Activated T-cell treated with anti-CD3 and anti-CD28 coated beads for 24 hours (primary cell): ENCODE measurements around the gene TP73.

Source experiments
- DNase-seq: peaks from one replicate; pipeline ENCODE4 v3.0.0-alpha.2; 2020; ENCODE audit warnings: low read depth

The TP73 gene

GRCh38 chr1:3689138-3689750 lies 36.9 kb downstream of the TP73 start:
- no peak for DNase-seq

GRCh38 chr1:3690282-3691065 lies 38.2 kb downstream of the TP73 start:
- no peak for DNase-seq

DNA sequence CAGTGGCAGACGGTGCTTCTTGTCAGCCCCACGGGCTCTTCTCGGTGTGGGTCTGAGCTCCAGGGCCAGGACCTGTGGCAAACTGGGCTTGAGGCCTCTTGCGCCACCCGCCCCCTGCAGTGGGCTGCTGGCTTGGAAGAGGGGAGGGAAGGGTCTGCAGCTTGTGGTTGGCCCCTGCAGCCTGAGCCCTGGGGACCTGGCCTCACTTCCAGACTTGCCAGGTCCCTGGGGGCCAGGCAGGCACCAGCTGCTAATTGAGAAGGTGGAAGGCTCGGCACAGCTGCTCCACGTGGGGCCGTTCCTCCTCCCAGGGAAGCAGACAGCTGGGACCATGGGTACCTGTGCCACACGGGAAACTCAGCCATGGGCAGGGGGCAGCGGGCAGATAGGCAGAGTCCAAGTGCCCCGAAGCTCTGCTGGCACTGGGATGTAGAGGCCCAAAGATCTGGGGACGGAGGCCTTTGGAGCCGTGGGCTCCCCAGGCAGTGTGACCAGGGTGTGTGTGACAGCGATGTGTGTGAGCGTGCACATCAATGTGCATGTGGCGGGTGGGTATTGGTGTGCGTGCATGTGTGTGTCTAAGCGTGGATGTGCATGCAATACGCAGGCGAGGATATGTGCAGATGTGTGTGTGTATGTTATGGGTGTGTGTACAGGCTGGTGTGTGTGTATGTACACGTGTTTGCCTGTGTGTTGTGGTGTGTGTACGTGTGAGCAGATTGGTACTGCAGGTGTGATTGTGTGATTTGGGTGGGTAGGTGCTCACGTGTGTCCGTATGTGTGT lies 39.3 kb downstream of the TP73 start:
- DNase-seq = no peak

GRCh38 chr1:3692598-3692997 lies 40.3 kb downstream of the TP73 start:
- no peak for DNase-seq

DNA sequence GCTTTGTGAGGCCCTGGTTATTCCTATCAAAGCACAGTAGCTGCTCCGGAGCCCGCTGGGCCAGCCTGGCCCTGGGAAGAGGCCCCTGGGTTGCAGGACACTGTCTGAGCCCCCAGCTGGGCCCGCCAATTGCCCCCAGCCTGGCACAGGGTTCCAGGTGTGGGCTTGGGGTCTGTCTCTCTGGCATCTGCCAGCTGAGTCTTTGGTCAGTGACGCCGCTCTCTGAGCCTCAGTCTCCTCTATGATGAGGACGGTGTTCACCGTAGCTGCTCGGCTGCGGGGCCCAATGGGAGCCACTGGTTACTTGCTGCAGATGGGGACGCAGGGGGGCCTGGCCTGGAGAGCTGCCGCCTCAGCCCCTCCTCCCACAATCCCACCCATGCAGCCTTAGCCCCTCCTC lies 41.0 kb downstream of the TP73 start:
- DNase-seq = no peak

DNA sequence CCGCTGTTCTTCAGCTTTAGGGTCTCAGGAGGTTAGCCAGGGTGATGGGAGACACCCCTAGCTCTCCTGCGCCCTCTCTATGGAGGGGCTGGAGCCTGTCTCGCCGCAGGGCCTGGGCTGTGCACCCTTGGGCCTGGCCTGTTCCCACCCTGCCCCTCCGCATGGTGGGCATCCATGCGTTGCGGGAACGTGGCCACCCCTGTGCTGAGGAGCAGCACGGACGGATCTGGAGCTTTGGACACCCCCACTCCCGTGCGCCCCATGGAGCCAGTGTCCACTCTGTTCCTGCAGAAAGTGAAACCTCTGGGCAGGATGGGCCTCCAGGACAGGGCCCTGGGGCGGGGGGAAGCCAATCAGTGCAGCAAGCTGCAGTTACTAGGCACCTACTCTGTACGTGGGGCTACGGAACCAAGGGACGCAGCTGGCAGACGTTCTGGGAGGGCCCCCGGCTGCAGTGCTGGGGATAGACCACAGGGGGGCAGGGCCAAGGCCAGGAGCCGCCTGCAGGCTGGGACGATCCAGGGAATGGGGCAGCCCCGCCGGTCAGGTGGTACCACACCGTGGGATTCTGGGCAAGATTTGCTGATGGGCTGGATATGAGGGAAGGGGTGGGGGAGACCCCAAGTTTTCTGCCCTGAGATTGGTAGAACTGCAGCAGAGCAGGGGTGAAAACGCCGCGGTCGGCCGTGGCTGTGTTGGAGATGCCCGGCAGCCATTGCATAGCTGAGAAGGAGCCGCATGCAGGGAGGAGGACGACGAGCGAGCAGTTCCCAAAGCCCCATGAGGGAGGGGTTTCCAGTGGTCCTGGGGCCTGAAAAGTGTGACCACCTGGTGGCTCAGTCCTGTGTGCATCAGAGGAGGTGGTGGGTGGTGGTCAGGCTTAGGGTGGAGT lies 43.3 kb downstream of the TP73 start:
- peak; percentile 12 for DNase-seq

DNA sequence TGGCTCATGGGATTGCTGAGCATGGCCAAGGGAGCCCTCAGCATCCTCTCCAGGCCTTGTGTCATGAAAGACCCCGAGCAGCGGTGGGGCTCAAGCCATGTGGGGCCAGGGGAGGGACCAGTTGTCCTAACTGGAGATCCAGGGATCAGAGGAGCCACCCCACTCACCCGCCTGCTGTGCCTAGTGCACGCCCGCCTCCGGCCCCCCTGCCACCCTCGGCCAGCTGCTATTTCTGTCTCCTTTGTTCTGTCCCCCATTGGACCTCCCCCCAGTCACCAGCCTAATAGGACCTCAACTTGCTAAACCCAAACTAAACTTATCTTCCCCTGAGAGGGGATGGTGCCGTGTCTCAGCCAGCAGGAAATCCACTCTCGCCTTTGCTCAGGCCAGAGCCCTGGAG lies 44.4 kb downstream of the TP73 start:
- DNase-seq = no peak

DNA sequence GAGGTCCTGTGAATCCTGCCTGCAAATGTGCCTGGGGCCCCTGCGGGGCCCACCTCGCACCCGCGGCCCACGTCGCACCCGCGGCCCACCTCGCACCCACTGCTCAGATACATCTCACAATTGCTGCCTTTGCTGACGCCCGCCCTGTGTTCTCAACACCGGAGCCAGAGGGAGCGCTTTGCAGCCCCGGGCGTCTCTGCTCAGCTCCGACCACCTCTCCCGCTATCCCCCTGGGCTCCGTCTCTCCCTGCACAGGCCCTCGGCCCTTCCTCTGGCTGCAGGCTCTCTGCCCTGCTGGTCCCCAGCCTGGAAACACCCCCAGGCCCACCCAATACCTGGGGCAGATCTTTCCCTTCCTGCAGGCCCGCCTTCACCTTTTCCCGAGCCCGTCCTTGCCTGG lies 44.8 kb downstream of the TP73 start:
- DNase-seq = no peak

GRCh38 chr1:3697810-3698209 lies 45.5 kb downstream of the TP73 start:
- DNase-seq = no peak

- DNase-seq = no peak
Measured at GRCh38 chr1:3698660-3699408, 46.5 kb downstream of the TP73 start.

GRCh38 chr1:3699596-3699995 lies 47.3 kb downstream of the TP73 start:
- DNase-seq = no peak

DNA sequence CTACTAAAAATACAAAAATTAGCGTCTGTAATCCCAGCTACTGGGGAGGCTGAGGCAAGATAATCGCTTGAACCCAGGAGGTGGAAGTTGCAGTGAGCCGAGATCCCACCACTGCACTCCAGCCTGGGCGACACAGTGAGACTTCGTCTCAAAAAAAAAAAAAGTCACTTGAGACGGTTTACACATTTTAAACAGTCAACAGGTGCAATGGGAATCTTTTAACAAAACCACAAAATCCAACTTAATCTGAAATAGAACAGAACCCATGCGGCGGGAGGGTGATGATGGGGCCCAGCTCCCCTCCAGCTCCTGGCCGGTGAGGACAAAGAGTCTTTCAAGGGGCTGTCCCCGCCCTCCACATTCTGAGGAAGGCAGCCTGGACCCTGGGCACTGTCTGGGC lies 48.3 kb downstream of the TP73 start:
- DNase-seq = no peak

DNA sequence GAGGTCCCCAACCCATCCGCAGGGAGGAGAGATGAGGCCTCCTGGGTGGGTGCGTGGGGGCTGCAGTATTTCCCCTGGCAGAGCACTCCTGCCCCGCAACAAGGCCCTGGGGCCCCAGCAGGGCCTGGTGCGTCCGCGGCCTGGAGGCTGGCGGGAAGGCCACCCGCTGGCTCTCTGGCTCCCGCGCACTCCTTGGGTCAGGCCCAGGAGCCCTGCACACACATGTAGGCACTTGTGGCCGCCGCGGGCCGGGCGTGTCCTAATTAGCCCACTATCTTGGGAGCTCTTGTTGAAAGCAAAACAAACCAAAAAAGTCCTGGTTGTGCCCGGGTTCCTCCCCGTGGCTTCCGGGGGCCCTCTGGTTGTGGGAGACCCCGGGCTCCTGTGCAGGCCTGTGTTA lies 50.2 kb downstream of the TP73 start:
- DNase-seq = no peak

- no peak for DNase-seq
Measured at GRCh38 chr1:3702990-3703728, 50.8 kb downstream of the TP73 start.

DNA sequence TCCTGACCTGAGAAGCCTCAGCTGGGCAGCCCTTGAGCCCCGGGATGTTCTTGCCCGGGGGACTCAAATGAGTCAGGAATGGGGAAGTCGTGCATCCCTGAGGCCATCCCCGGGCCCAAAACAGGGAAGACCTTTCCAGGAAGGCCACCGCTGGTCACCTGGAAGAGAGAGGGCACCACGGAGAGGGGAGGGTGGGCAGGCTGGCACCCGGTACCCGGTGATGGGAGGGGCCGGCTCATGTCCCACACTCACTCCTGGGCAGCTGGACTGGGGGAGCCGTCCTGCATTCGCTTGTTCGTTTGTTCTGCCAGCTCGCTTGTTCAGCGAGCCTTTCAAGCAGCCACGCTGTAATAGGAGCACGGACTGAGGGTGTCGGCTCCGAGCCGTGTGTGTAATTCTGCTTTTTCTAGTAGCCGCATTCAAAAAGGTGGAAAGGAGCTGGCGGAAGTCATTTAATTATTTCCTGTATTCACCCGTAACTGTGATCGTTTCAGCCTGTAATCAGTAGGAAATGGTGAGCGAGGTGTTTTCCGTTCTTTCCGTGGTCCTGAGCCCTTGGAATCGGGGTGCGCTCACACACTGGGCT lies 51.6 kb downstream of the TP73 start:
- no peak for DNase-seq

DNA sequence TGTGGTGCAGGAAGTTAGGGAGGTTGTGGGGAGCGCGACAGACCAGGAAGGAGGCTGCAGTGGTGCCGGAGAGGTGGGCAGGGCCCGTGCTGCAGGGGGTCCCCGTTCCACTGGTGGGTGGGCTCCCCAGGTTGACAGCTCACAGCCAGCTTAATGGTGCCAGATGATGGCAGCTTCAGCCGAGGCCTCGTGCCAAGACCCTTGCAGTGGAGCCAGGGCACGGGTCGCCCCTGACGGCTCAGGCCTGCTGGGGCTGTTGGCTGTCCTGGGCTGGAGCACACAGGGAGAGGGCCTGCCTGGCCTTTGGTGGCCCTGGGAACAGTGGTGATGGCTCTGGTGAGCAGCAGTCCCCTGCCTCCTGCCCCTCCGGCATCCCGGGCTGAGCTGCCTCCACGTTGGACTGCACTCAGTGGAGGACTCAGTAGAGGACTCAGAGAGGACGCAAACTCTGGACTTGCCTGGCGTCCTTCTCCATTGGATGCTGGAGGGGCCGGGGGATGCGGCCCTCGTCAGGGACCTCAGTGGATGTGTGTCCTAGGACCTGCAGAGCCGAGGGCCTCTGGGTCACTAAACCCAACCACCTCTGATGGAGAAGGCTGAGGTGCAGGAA lies 53.1 kb downstream of the TP73 start:
- no peak for DNase-seq

- no peak for DNase-seq
Measured at GRCh38 chr1:3706651-3707297, 54.5 kb downstream of the TP73 start.

GRCh38 chr1:3707298-3707938 lies 55.1 kb downstream of the TP73 start:
- no peak for DNase-seq

GRCh38 chr1:3707939-3708328 lies 55.6 kb downstream of the TP73 start:
- DNase-seq = no peak
